HepG2 (cell line): ENCODE measurements around the gene CAMK2N2. TPM values are rescaled to one million over a fixed set of nuclear protein-coding genes. Genes with fewer than 3 reads are reported as not detected.

Experiments used
- ARNT2 ChIP-seq: sonication (generic); formaldehyde crosslinking; IDR thresholded peaks from 2 replicates; pipeline ENCODE4 v1.8.0; 2022; ENCODE audit warnings: mild to moderate bottlenecking, low read depth, missing genetic modification reagents, moderate library complexity
- CBFB ChIP-seq: sonication (generic); formaldehyde crosslinking; IDR thresholded peaks from 2 replicates; pipeline ENCODE4 v1.4.0; 2020; ENCODE audit warnings: missing genetic modification reagents
- KAT8 ChIP-seq: IDR thresholded peaks from 2 replicates; pipeline ENCODE4 v1.6.1; 2016; ENCODE audit warnings: missing genetic modification reagents, missing compliant biosample characterization
- REPIN1 ChIP-seq: sonication (generic); formaldehyde crosslinking; IDR thresholded peaks from 2 replicates; pipeline ENCODE4 v1.8.0; 2022; ENCODE audit warnings: missing genetic modification reagents, low read depth, mild to moderate bottlenecking, borderline replicate concordance
- THYN1 ChIP-seq: sonication (generic); formaldehyde crosslinking; IDR thresholded peaks from 2 replicates; pipeline ENCODE4 v1.8.1; 2023; ENCODE audit warnings: low read depth, mild to moderate bottlenecking, moderate library complexity, missing genetic modification reagents, borderline replicate concordance
- ZNF225 ChIP-seq: sonication (generic); formaldehyde crosslinking; IDR thresholded peaks from 2 replicates; pipeline ENCODE4 v1.4.0; 2020; ENCODE audit warnings: mild to moderate bottlenecking, missing genetic modification reagents
- ZNF772 ChIP-seq: sonication (generic); formaldehyde crosslinking; IDR thresholded peaks from 2 replicates; pipeline ENCODE4 v1.5.0; 2020; ENCODE audit warnings: mild to moderate bottlenecking, missing genetic modification reagents
- ZNF788 ChIP-seq: sonication (generic); formaldehyde crosslinking; IDR thresholded peaks from 2 replicates; pipeline ENCODE4 v1.5.0; 2020; ENCODE audit warnings: mild to moderate bottlenecking, missing genetic modification reagents, borderline replicate concordance
- polyA plus RNA-seq, 8 experiments: library from polyadenylated mRNA; depleted of rRNA in 3 of 8; stranded (reverse) in 7 of 8; unstranded in 1 of 8; fragments of >200 nt; fragmentation: Illumina TruSeq in 4 of 8; extraction: Trizol in 4 of 8; gene quantifications; 2 replicates each; pipeline versions ENCODE4 v1.2.1 to v1.2.3, GENCODE V29; 2011 to 2016; ENCODE audit warnings: low read depth in 4 of 8, missing spikeins in 1 of 8, mixed read lengths in 1 of 8; ENCODE audit not compliant: insufficient read depth in 1 of 8
- total RNA-seq, 5 experiments: library from RNA; depleted of rRNA; stranded (reverse); fragments of >200 nt; fragmentation: Illumina TruSeq; extraction: Trizol; gene quantifications; 2 replicates each; pipeline ENCODE4 v1.2.3, GENCODE V29; 2016; ENCODE audit warnings: low read depth in 1 of 5
- TF ChIP-seq, protein P1 (sequence below): sonication (generic); formaldehyde crosslinking; conservative IDR thresholded peaks from 2 replicates; pipeline ENCODE4 v1.5.0; 2020; ENCODE audit warnings: missing genetic modification reagents
- TF ChIP-seq, protein P2 (sequence below): sonication (generic); formaldehyde crosslinking; IDR thresholded peaks from 2 replicates; pipeline ENCODE4 v1.5.0; 2020; ENCODE audit warnings: mild to moderate bottlenecking, missing genetic modification reagents
- TF ChIP-seq, protein P3 (sequence below): sonication (generic); formaldehyde crosslinking; IDR thresholded peaks from 2 replicates; pipeline ENCODE4 v1.8.1; 2022; ENCODE audit warnings: low read depth, mild to moderate bottlenecking, missing genetic modification reagents
- TF ChIP-seq, protein P4 (sequence below): sonication (generic); formaldehyde crosslinking; IDR thresholded peaks from 2 replicates; pipeline ENCODE4 v1.4.0; 2020; ENCODE audit warnings: low read depth, missing genetic modification reagents
- TF ChIP-seq, protein P5 (sequence below): sonication (generic); formaldehyde crosslinking; IDR thresholded peaks from 2 replicates; pipeline ENCODE4 v1.8.0; 2022; ENCODE audit warnings: mild to moderate bottlenecking, missing genetic modification reagents, moderate library complexity

The CAMK2N2 gene
- total and polyA plus RNA-seq, 2 of the 13 experiments (the other 11 are each of a cell fraction or from before 2014, with no cell fraction given), result 0.12 to 0.27 TPM

DNA sequence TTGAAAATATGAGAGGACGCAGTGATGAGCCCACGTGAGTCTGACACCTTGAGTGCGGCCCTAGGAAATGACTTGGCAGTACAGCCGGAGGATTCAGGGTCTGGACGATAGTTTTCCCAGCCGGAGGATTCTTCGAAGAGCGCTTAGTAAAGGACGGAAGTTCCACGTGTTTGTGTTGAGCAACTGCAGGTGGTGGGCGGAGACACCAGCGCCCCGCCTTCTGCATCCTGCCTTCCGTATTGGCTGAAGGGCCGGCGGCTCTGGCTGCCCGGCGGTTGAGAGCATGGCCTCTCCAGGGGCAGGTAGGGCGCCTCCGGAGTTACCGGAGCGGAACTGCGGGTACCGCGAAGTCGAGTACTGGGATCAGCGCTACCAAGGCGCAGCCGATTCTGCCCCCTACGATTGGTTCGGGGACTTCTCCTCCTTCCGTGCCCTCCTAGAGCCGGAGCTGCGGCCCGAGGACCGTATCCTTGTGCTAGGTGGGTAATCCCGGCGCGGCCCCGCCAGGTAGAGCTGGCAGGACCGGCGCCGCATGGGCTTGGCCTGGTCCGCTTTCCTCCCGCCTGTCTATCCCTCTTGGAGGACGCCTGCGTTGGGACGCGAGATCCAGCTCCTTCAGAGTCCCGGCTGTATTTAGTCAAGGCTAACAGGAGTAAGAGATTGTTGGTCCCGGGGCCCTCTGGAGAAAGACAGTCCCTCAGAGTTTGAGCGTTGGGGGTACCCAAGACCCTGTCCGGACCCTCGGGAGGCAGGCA is 11.8 kb downstream of the CAMK2N2 start, which contains the start of gene EEF1AKMT4 (continued):
- TF ChIP-seq ZNF225 (no peak), ARNT2 (CRISPR knock-in tag) (peak; percentile 36; the same call in 1 of the 2 replicates), KAT8 (CRISPR knock-in tag) (peak; percentile 64; the same call in 1 of the 2 replicates), THYN1 (no peak), REPIN1 (no peak), CBFB (CRISPR knock-in tag) (peak; percentile 60; the same call in 1 of the 2 replicates), ZNF788 (CRISPR knock-in tag) (no peak; the same call in 1 of the 2 replicates), ZNF772 (CRISPR knock-in tag) (no peak)
- TF ChIP-seq, protein P1, sequence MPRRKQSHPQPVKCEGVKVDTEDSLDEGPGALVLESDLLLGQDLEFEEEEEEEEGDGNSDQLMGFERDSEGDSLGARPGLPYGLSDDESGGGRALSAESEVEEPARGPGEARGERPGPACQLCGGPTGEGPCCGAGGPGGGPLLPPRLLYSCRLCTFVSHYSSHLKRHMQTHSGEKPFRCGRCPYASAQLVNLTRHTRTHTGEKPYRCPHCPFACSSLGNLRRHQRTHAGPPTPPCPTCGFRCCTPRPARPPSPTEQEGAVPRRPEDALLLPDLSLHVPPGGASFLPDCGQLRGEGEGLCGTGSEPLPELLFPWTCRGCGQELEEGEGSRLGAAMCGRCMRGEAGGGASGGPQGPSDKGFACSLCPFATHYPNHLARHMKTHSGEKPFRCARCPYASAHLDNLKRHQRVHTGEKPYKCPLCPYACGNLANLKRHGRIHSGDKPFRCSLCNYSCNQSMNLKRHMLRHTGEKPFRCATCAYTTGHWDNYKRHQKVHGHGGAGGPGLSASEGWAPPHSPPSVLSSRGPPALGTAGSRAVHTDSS, result no peak
- TF ChIP-seq, protein P2, sequence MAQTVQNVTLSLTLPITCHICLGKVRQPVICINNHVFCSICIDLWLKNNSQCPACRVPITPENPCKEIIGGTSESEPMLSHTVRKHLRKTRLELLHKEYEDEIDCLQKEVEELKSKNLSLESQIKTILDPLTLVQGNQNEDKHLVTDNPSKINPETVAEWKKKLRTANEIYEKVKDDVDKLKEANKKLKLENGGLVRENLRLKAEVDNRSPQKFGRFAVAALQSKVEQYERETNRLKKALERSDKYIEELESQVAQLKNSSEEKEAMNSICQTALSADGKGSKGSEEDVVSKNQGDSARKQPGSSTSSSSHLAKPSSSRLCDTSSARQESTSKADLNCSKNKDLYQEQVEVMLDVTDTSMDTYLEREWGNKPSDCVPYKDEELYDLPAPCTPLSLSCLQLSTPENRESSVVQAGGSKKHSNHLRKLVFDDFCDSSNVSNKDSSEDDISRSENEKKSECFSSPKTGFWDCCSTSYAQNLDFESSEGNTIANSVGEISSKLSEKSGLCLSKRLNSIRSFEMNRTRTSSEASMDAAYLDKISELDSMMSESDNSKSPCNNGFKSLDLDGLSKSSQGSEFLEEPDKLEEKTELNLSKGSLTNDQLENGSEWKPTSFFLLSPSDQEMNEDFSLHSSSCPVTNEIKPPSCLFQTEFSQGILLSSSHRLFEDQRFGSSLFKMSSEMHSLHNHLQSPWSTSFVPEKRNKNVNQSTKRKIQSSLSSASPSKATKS, result no peak
- TF ChIP-seq, protein P3, sequence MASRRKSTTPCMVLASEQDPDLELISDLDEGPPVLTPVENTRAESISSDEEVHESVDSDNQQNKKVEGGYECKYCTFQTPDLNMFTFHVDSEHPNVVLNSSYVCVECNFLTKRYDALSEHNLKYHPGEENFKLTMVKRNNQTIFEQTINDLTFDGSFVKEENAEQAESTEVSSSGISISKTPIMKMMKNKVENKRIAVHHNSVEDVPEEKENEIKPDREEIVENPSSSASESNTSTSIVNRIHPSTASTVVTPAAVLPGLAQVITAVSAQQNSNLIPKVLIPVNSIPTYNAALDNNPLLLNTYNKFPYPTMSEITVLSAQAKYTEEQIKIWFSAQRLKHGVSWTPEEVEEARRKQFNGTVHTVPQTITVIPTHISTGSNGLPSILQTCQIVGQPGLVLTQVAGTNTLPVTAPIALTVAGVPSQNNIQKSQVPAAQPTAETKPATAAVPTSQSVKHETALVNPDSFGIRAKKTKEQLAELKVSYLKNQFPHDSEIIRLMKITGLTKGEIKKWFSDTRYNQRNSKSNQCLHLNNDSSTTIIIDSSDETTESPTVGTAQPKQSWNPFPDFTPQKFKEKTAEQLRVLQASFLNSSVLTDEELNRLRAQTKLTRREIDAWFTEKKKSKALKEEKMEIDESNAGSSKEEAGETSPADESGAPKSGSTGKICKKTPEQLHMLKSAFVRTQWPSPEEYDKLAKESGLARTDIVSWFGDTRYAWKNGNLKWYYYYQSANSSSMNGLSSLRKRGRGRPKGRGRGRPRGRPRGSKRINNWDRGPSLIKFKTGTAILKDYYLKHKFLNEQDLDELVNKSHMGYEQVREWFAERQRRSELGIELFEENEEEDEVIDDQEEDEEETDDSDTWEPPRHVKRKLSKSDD (CRISPR knock-in tag), result no peak; the same call in 1 of the 2 replicates
- TF ChIP-seq, protein P4, sequence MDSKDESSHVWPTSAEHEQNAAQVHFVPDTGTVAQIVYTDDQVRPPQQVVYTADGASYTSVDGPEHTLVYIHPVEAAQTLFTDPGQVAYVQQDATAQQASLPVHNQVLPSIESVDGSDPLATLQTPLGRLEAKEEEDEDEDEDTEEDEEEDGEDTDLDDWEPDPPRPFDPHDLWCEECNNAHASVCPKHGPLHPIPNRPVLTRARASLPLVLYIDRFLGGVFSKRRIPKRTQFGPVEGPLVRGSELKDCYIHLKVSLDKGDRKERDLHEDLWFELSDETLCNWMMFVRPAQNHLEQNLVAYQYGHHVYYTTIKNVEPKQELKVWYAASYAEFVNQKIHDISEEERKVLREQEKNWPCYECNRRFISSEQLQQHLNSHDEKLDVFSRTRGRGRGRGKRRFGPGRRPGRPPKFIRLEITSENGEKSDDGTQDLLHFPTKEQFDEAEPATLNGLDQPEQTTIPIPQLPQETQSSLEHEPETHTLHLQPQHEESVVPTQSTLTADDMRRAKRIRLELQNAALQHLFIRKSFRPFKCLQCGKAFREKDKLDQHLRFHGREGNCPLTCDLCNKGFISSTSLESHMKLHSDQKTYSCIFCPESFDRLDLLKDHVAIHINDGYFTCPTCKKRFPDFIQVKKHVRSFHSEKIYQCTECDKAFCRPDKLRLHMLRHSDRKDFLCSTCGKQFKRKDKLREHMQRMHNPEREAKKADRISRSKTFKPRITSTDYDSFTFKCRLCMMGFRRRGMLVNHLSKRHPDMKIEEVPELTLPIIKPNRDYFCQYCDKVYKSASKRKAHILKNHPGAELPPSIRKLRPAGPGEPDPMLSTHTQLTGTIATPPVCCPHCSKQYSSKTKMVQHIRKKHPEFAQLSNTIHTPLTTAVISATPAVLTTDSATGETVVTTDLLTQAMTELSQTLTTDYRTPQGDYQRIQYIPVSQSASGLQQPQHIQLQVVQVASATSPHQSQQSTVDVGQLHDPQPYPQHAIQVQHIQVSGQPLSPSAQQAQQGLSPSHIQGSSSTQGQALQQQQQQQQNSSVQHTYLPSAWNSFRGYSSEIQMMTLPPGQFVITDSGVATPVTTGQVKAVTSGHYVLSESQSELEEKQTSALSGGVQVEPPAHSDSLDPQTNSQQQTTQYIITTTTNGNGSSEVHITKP (CRISPR knock-in tag), result peak; percentile 64; the same call in 1 of the 2 replicates
- TF ChIP-seq, protein P5, sequence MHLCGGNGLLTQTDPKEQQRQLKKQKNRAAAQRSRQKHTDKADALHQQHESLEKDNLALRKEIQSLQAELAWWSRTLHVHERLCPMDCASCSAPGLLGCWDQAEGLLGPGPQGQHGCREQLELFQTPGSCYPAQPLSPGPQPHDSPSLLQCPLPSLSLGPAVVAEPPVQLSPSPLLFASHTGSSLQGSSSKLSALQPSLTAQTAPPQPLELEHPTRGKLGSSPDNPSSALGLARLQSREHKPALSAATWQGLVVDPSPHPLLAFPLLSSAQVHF (CRISPR knock-in tag), result no peak
